Measurements from ENCODE around the gene NRXN3. TPM values are rescaled to one million over a fixed set of nuclear protein-coding genes. Genes with fewer than 3 reads are reported as not detected.

The NRXN3 gene
- total RNA-seq, 1 donor from 2014 or later = 5.9 TPM

GRCh38 chr14:78141590-78141989, 28.6 kb upstream of the NRXN3 start:
- Mint-ChIP-seq H3K36me3 (no peaks in the 10 kb centered on the region), H3K9me3 (no peaks in the 10 kb centered on the region), H3K4me3 (no peak overlapping the region), H3K27me3 (ENCODE audit: insufficient read depth, low read depth) (no peaks in the 10 kb centered on the region), H3K4me1 (no peaks in the 10 kb centered on the region), H3K27ac (no peak overlapping the region)
- no peak overlapping the region for H3K4me2 ChIP-seq
- DNase-seq (ENCODE audit: low spot score) = no peak
- no peak overlapping the region for H2AFZ ChIP-seq (replicated peaks)
- H3K79me2 ChIP-seq (ENCODE audit: low read depth) = no peaks in the 10 kb centered on the region
- no peak overlapping the region for H3K4me3 ChIP-seq
- no peaks in the 10 kb centered on the region for H3K9me3 ChIP-seq (ENCODE audit: low read depth)
- H3K36me3 ChIP-seq = no peaks in the 10 kb centered on the region
- H3K27ac ChIP-seq = no peak overlapping the region
- H4K20me1 ChIP-seq (ENCODE audit: low read depth) = no peaks in the 10 kb centered on the region
- H3F3A ChIP-seq (ENCODE audit: low read depth) = no peaks in the 10 kb centered on the region
- H3K9ac ChIP-seq = no peak overlapping the region
- peak; percentile 5 for TF ChIP-seq CTCF (IDR thresholded peaks at IDR 0.05)
- no peak for TF ChIP-seq EZH2 (IDR thresholded peaks at IDR 0.05)
- TF ChIP-seq EZH2phosphoT487 (IDR thresholded peaks at IDR 0.05) = no peak
- no peaks in the 10 kb centered on the region for H3K27me3 ChIP-seq
- no peaks in the 10 kb centered on the region for H3K4me1 ChIP-seq

GRCh38 chr14:78142998-78143397, 27.2 kb upstream of the NRXN3 start:
- DNase-seq (ENCODE audit: low spot score) = no peak
- Histone ChIP-seq H3K9ac (no peak overlapping the region), H2AFZ (replicated peaks) (no peak overlapping the region), H3K27ac (no peak overlapping the region), H3K9me3 (ENCODE audit: low read depth) (no peaks in the 10 kb centered on the region), H3K4me1 (no peaks in the 10 kb centered on the region), H3K27me3 (no peaks in the 10 kb centered on the region), H3K4me2 (no peak overlapping the region), H4K20me1 (ENCODE audit: low read depth) (no peaks in the 10 kb centered on the region), H3K36me3 (no peaks in the 10 kb centered on the region), H3K79me2 (ENCODE audit: low read depth) (no peaks in the 10 kb centered on the region), H3K4me3 (no peak overlapping the region), H3F3A (ENCODE audit: low read depth) (no peaks in the 10 kb centered on the region)
- no peak for TF ChIP-seq EZH2 (IDR thresholded peaks at IDR 0.05)
- no peak for TF ChIP-seq EZH2phosphoT487 (IDR thresholded peaks at IDR 0.05)
- no peak for TF ChIP-seq CTCF (IDR thresholded peaks at IDR 0.05)
- no peak overlapping the region for H3K4me3 Mint-ChIP-seq
- no peak overlapping the region for H3K27ac Mint-ChIP-seq
- no peaks in the 10 kb centered on the region for H3K9me3 Mint-ChIP-seq
- H3K4me1 Mint-ChIP-seq = no peaks in the 10 kb centered on the region
- no peaks in the 10 kb centered on the region for H3K36me3 Mint-ChIP-seq
- H3K27me3 Mint-ChIP-seq (ENCODE audit: insufficient read depth, low read depth) = no peaks in the 10 kb centered on the region

- Histone ChIP-seq H3K4me1 (no peaks in the 10 kb centered on the region), H3K4me3 (no peak overlapping the region), H3K4me2 (no peak overlapping the region), H3K9ac (no peak overlapping the region), H3F3A (ENCODE audit: low read depth) (no peaks in the 10 kb centered on the region), H2AFZ (replicated peaks) (no peak overlapping the region), H3K79me2 (ENCODE audit: low read depth) (no peaks in the 10 kb centered on the region), H3K9me3 (ENCODE audit: low read depth) (no peaks in the 10 kb centered on the region), H3K27ac (no peak overlapping the region), H3K27me3 (no peaks in the 10 kb centered on the region), H3K36me3 (no peaks in the 10 kb centered on the region), H4K20me1 (ENCODE audit: low read depth) (no peaks in the 10 kb centered on the region)
- no peaks in the 10 kb centered on the region for H3K36me3 Mint-ChIP-seq
- H3K4me1 Mint-ChIP-seq = no peaks in the 10 kb centered on the region
- DNase-seq (ENCODE audit: low spot score) = no peak
- H3K9me3 Mint-ChIP-seq = no peaks in the 10 kb centered on the region
- H3K27ac Mint-ChIP-seq = no peak overlapping the region
- no peaks in the 10 kb centered on the region for H3K27me3 Mint-ChIP-seq (ENCODE audit: insufficient read depth, low read depth)
- TF ChIP-seq EZH2phosphoT487 (IDR thresholded peaks at IDR 0.05) (no peak), CTCF (IDR thresholded peaks at IDR 0.05) (no peak), EZH2 (IDR thresholded peaks at IDR 0.05) (no peak)
- no peak overlapping the region for H3K4me3 Mint-ChIP-seq
These were observed 26.6 kb upstream of the NRXN3 start for GRCh38 chr14:78143489-78144145.
